Activated CD4-positive, alpha-beta memory T cell treated with anti-CD3 and anti-CD28 coated beads for 36 hours (primary cell): ENCODE results near the gene TOB1. TPM values are rescaled to one million over a fixed set of nuclear protein-coding genes. Genes with fewer than 3 reads are reported as not detected.
A peak's percentile ranks its signal among the peaks of the same experiment; 100 is the strongest.

Source experiments
- CTCF ChIA-PET: fragments of 350-600 bp; sonication (Branson Sonifier 250); formaldehyde crosslinking; loops from one replicate; lab custom pipeline; 2021; ENCODE audit warnings: antibody characterized with exemption, inconsistent platforms; lab: Charles Lee
- POLR2A ChIA-PET: fragments of 350-600 bp; sonication (Branson Sonifier 250); formaldehyde crosslinking; loops from one replicate; lab custom pipeline; 2021; ENCODE audit warnings: antibody characterized with exemption; lab: Charles Lee
- DNase-seq: peaks from one replicate; pipeline ENCODE4 v3.0.0-alpha.2; 2020
- H3K27ac Mint-ChIP-seq: one replicate; pipeline ENCODE4 v1.8.0; 2021; ENCODE audit warnings: mixed read lengths
- H3K27me3 Mint-ChIP-seq: one replicate; pipeline ENCODE4 v1.8.0; 2021; ENCODE audit warnings: mixed read lengths
- H3K36me3 Mint-ChIP-seq: one replicate; pipeline ENCODE4 v1.8.0; 2021; ENCODE audit warnings: mixed read lengths
- H3K4me1 Mint-ChIP-seq: one replicate; pipeline ENCODE4 v1.8.0; 2021; ENCODE audit warnings: low read depth, mixed read lengths
- H3K4me3 Mint-ChIP-seq: one replicate; pipeline ENCODE4 v1.8.0; 2021; ENCODE audit warnings: mild to moderate bottlenecking, mixed read lengths
- H3K9me3 Mint-ChIP-seq: one replicate; pipeline ENCODE4 v1.8.0; 2021; ENCODE audit warnings: mixed read lengths
- intact Hi-C: fragments of 100-400 bp; cut with micrococcal nuclease; formaldehyde crosslinking; loops from one replicate; pipeline ENCODE4 v1.15.1; 2023
- total RNA-seq, 2 experiments: library from RNA; stranded (reverse); gene quantifications; one replicate each; pipeline ENCODE4 v1.2.3, GENCODE V29; 2021

Gene TOB1, protein sequence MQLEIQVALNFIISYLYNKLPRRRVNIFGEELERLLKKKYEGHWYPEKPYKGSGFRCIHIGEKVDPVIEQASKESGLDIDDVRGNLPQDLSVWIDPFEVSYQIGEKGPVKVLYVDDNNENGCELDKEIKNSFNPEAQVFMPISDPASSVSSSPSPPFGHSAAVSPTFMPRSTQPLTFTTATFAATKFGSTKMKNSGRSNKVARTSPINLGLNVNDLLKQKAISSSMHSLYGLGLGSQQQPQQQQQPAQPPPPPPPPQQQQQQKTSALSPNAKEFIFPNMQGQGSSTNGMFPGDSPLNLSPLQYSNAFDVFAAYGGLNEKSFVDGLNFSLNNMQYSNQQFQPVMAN
- total RNA-seq, result 10 to 100 TPM; 42.3 to 44.1 TPM

DNA sequence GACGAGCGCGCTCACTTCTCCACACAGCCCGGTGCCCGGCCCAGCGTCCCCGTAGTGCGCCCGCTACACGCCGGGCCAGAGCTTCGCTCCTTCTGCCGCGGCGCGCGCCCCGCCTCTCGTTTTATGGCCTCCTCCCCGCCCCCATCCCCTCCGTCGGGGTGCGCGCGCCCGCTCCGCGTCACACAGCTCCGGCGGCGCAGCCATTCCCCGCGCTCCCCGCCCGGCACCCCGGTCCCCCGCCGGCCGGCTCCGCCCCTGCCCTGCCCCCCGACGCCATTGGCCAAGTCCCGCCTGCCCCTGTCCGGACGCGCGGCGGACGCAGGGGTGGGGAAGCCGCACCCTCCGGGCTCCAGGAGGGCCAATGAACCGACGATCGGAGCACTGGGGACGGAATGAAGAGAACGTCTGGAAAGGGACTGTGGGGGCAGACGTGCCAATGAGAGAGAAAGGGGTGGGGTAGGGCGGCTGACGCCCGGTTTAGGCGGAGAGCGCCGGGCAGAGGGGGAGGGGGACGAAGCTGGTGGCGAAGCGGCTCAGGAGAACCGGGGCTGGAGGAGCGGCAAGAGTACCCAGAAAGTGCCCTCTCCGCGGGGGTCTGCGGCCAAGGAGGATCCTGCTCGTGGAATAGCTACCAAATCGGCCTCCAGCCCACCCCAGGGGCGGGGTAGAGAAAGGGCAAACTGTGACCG is at the start of gene TOB1:
TOB1 (minus strand) TSS at position 94 of the 689 bp plus-strand sequence. CDS start 2,337 bp downstream, outside the sequence.
- Mint-ChIP-seq H3K36me3 (peaks cover 19% of the 10 kb centered on the region), H3K27ac (peak within 1 kb of the TSS; percentile 99), H3K4me3 (peak within 1 kb of the TSS; percentile 100), H3K4me1 (peaks cover 44% of the 10 kb centered on the region), H3K9me3 (no peaks in the 10 kb centered on the region), H3K27me3 (no peaks in the 10 kb centered on the region)
- intact Hi-C loops, result loop anchor here (1.0 to 2.0 kb wide), 4 partner anchors 20 to 394 kb away; partner anchors contain the start of genes MBTD1 and UTP18
- DNase-seq, result peak; percentile 98
- POLR2A ChIA-PET, result interaction anchor here (0.6 to 4.1 kb wide), 35 partner anchors 9 to 1622 kb away, joined by 3 to 52 read pairs (median 4); partner anchors contain the start of genes LUC7L3, NME1, NME2 and SPAG9
- CTCF ChIA-PET, result interaction anchor here (1.0 to 9.4 kb wide), 6 partner anchors 13 to 287 kb away, joined by 3 to 153 read pairs (median 6); partner anchors contain the start of gene NME1

DNA sequence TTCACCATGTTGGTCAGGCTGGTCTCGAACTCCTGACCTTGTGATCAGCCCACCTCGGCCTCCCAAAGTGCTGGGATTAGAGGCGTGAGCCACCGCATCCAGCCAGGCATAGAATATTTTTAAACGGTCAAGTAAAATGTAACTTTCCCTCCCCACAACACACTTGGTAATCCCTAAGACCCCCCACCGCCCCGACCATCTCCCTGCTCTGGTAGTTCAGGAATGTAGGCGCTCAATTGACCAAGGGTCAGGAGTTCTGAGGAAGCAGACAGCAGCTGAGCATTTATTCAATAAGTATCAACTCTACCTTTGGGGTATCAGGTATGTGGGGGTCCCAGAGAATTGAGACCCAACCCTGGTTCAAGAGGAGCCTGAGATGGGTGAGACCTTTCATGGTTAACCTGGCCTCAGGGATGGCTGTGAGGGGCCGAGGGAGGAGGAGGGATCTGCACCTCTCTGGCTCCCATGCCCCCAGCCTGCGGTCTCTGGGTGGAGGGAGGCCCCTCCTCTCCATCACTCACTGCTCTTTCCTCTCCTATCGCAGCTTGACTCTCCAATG is 48.4 kb upstream of the TOB1 start:
- no peak overlapping the region for H3K27ac Mint-ChIP-seq
- ChIA-PET CTCF (interaction anchor here (1.2 kb wide), 2 partner anchors 47 to 51 kb away, joined by 3 to 4 read pairs; no protein-coding TSS in a partner anchor), POLR2A (interaction anchor here (1.7 kb wide), 1 partner anchor 48 kb away, joined by 7 read pairs; the partner anchor contains the start of gene TOB1)
- no peaks in the 10 kb centered on the region for H3K9me3 Mint-ChIP-seq
- DNase-seq, result no peak
- intact Hi-C loops, result no loop called here
- no peak overlapping the region for H3K4me3 Mint-ChIP-seq
- peaks cover 53% of the 10 kb centered on the region for H3K4me1 Mint-ChIP-seq
- no peaks in the 10 kb centered on the region for H3K36me3 Mint-ChIP-seq
- H3K27me3 Mint-ChIP-seq, result no peaks in the 10 kb centered on the region

DNA sequence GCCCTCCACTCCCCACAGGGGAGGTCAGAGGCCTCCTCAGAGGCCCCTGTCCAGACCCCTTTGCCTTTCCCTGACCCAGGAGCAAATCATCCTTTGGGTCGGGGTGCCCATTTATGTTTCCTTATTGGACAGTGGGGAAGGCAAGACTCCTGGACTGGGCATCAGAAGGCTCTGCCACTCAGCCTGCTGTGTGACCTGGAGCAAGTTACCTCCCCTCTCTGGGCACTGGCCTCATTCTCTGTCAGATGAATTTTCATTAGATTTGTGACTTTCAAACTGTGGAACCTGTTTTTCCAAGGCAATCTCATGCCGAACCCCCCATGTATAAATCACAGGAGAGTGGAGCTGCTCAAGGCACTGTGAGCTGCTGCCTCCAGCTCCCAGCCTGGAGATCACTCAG is 47.0 kb upstream of the TOB1 start:
- no peaks in the 10 kb centered on the region for H3K36me3 Mint-ChIP-seq
- intact Hi-C loops, result no loop called here
- peaks cover 55% of the 10 kb centered on the region for H3K4me1 Mint-ChIP-seq
- no peak overlapping the region for H3K4me3 Mint-ChIP-seq
- CTCF ChIA-PET, result no interaction called here
- POLR2A ChIA-PET, result interaction anchor here (1.5 kb wide), 1 partner anchor 47 kb away, joined by 4 read pairs; the partner anchor contains the start of gene TOB1
- H3K9me3 Mint-ChIP-seq, result no peaks in the 10 kb centered on the region
- no peak for DNase-seq
- no peak overlapping the region for H3K27ac Mint-ChIP-seq
- no peaks in the 10 kb centered on the region for H3K27me3 Mint-ChIP-seq

DNA sequence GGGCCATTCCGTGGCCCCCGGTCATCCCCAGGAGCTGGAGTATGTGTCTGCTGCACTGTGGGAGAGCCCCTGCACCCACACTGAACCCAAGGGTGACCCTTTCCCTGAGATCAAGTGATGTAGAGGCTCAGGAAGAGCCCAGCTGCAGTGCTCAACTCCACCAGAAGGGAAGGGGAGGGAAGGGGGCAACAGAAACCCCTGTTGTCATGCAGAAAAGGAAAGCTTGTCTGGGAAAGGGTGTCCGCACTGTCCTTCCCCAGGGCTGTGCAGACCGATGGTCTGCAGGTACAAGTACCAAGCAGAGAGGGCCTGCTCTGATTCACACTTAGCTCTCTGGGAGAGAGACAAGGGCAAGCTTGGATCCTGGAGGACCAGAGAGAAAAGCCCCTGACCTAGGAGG is 45.7 kb upstream of the TOB1 start:
- CTCF ChIA-PET, result interaction anchor here (0.7 to 2.1 kb wide), 4 partner anchors 13 to 70 kb away, joined by 3 to 5 read pairs (median 3); no protein-coding TSS in a partner anchor
- intact Hi-C loops, result loop anchor here (2.0 kb wide), 2 partner anchors 25 to 33 kb away; no protein-coding TSS in a partner anchor
- Mint-ChIP-seq H3K27ac (no peak overlapping the region), H3K36me3 (no peaks in the 10 kb centered on the region), H3K27me3 (no peaks in the 10 kb centered on the region), H3K9me3 (no peaks in the 10 kb centered on the region), H3K4me1 (peaks cover 62% of the 10 kb centered on the region), H3K4me3 (no peak overlapping the region)
- DNase-seq, result no peak
- POLR2A ChIA-PET, result interaction anchor here (1.0 to 4.0 kb wide), 2 partner anchors 46 to 59 kb away, joined by 3 to 44 read pairs; partner anchors contain the start of gene TOB1

DNA sequence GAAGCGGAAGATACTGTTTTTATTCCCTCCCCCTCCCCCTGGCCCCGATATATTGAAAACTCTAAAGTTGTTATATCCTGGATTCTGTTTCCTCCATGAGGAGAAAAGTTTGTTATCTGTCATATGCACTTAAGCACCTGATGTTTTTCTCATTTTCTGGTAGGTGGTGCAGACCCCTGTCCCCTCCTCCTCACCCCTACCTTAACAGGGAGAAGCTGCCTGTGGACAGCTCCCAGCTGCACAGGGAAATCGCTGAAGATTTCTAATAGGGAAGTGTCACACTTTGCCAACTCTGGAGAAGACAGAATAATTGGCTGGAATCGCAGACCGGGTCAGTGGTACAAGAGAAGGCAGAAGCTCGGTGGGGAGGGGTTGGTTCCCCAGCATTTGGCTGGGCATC is 45.3 kb upstream of the TOB1 start:
- ChIA-PET POLR2A (interaction anchor here (1.0 to 4.0 kb wide), 2 partner anchors 45 to 59 kb away, joined by 3 to 44 read pairs; partner anchors contain the start of gene TOB1), CTCF (interaction anchor here (0.7 to 2.1 kb wide), 3 partner anchors 46 to 69 kb away, joined by 3 to 5 read pairs (median 3); no protein-coding TSS in a partner anchor)
- Mint-ChIP-seq H3K27ac (peak overlapping the region; percentile 74), H3K9me3 (no peaks in the 10 kb centered on the region), H3K4me1 (peaks cover 58% of the 10 kb centered on the region), H3K36me3 (no peaks in the 10 kb centered on the region), H3K27me3 (no peaks in the 10 kb centered on the region), H3K4me3 (no peak overlapping the region)
- intact Hi-C loops, result loop anchor here (2.0 kb wide), 2 partner anchors 25 to 33 kb away; no protein-coding TSS in a partner anchor
- DNase-seq, result no peak

DNA sequence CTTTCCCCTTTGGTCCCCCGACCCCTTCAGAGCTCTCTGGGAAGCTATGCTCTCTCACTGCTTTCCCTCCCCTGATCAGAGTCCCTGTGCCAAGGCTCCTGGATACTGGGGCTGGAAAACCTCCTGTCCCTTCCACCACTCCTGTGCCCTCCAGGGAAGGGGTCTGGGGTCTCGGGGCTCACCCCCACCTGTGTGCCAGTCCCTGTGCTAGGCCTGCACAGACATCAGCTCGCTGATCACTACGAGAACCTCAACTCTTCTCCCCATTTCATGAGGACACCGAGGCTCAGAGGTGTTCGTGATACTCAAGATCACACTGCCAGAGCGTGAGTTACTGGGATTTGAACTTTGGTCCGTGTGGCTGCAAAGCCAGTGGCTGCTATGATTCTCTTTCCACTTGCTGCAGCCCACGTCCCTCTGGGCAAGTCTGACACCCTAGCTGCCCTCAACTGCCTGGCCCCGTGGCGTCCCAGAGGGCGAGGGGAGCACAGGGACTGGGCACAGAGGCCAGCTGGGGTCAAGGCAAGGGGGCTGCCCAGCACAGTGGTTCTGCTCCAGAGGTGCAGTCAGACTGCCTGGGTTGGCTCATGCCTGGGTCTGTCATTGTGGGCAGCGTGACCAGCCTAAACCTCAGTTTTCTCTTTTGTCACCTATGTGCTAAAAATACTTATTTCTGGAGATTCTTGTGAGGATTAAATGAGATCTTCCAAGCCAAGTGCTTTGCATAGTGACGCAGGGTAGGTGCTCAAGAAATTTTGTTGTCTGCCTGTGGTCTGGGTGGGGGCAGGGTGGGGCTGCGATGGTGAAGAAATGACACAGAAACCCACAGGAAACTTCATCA is 43.8 kb upstream of the TOB1 start:
- peak; percentile 93 for DNase-seq
- no peaks in the 10 kb centered on the region for H3K9me3 Mint-ChIP-seq
- H3K27me3 Mint-ChIP-seq, result no peaks in the 10 kb centered on the region
- intact Hi-C loops, result loop anchor here (1.0 to 2.0 kb wide), 5 partner anchors 9 to 43 kb away; no protein-coding TSS in a partner anchor
- no peak overlapping the region for H3K4me3 Mint-ChIP-seq
- CTCF ChIA-PET, result interaction anchor here (0.6 to 1.0 kb wide), 3 partner anchors 23 to 214 kb away, joined by 3 read pairs; no protein-coding TSS in a partner anchor
- H3K27ac Mint-ChIP-seq, result peak overlapping the region; percentile 74
- POLR2A ChIA-PET, result interaction anchor here (0.6 to 4.0 kb wide), 3 partner anchors 31 to 44 kb away, joined by 3 to 44 read pairs (median 8); partner anchors contain the start of gene TOB1
- peaks cover 55% of the 10 kb centered on the region for H3K4me1 Mint-ChIP-seq
- H3K36me3 Mint-ChIP-seq, result no peaks in the 10 kb centered on the region

DNA sequence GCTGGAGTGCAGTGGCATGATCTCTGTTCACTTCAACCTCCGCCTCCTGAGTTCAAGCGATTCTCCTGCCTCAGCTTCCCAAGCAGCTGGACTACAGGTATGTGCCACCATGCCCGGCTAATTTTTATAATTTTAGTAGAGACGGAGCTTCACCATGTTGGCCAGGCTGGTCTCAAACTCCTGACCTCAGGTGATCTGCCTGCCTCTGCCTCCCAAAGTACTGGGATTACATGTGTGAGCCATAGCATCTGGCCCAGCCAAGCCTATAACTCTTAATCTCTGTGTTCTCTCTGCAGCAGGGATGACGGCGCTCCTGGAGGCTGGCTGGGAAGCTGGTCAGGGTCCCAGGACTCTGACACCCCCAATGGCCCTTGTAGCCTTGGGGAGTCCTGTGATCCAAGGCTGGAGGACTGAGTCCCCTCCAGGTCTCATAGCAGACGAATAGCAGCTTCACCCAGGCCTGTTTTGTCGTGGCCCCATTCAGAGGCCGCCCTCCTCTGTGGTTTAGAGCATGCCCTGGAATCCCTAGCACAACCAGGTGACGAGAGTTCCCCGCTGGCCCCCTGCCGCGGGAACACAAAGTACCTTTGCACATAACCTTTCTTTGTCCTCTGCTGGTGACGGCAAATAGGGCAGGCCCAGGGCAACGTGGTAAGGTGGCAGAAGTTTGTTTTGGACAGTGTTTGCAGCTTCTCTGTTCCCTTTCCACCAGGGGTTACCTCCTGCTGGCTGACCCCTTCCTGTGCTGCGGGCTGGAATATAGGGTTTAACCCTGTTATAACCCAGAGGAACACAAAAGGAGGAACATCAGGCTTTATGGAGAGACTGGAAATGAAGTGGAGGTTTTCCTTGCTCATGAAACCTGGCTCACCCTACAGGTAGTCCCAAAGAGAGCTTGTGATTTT is 43.0 kb upstream of the TOB1 start:
- POLR2A ChIA-PET, result interaction anchor here (0.6 to 4.0 kb wide), 3 partner anchors 32 to 43 kb away, joined by 3 to 44 read pairs (median 8); partner anchors contain the start of gene TOB1
- Mint-ChIP-seq H3K4me1 (peaks cover 54% of the 10 kb centered on the region), H3K27me3 (no peaks in the 10 kb centered on the region), H3K36me3 (no peaks in the 10 kb centered on the region), H3K27ac (peak overlapping the region; percentile 74), H3K9me3 (no peaks in the 10 kb centered on the region), H3K4me3 (no peak overlapping the region)
- CTCF ChIA-PET, result interaction anchor here (1.0 kb wide), 2 partner anchors 22 to 37 kb away, joined by 3 read pairs; no protein-coding TSS in a partner anchor
- DNase-seq, result peak; percentile 61
- intact Hi-C loops, result no loop called here

DNA sequence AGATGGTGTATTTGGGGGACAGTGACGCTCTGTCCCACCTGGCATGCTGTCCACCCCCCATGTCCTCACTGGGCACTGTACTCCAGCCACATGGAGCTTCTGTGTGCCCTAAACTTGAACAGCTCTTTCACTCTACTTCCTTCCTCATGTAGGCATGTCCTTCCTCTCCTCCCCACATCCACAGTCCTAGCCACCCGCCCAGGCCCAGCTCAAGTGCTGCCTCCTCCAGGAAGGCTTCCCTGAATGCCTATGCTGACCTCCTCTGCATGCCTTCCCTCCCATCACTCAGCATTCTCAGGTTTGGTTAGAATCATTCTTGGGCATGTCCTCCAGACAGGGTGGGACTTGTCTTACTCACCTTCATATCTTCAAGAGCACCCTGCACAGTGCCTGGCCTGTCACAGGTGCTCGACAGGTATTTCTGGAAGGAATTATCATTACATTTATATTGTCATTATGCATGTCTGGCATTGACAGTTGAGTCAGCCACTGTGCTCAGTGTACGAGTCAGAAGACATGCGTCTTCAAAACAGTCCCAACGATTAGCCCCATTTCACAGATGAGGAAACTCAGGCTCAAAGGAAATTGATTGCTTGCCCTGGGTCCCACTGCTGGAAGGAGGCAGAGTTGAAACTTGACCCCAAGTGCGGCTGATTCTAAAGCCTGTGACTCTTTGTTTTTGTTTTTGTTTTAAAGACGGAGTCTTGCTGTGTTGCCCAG is 42.1 kb upstream of the TOB1 start:
- peaks cover 57% of the 10 kb centered on the region for H3K4me1 Mint-ChIP-seq
- intact Hi-C loops, result no loop called here
- H3K36me3 Mint-ChIP-seq, result no peaks in the 10 kb centered on the region
- no peak for DNase-seq
- no peak overlapping the region for H3K4me3 Mint-ChIP-seq
- H3K9me3 Mint-ChIP-seq, result no peaks in the 10 kb centered on the region
- ChIA-PET CTCF (interaction anchor here (1.2 kb wide), 1 partner anchor 56 kb away, joined by 4 read pairs; no protein-coding TSS in a partner anchor), POLR2A (interaction anchor here (0.7 kb wide), 1 partner anchor 42 kb away, joined by 3 read pairs; the partner anchor contains the start of gene TOB1)
- no peaks in the 10 kb centered on the region for H3K27me3 Mint-ChIP-seq
- H3K27ac Mint-ChIP-seq, result peak overlapping the region; percentile 1

DNA sequence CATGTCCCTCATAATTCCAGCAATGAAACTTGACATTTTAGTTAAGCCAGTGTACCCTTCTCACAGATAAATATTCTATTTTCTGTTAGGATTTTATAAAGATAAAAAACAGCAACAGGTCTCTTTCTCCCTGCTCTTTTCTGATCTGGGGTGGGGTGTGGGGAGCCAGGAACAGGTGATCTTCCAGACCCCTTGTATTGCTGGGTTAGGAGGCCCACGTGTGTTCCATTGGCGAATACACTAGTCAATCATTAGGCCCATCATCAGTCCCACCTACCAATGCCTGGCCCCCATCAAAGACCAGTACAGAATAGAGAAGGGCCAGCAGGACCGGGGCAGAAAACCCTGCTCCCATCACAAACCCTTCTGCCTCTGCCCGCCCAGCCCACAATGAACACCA is 40.3 kb upstream of the TOB1 start:
- intact Hi-C loops, result no loop called here
- POLR2A ChIA-PET, result interaction anchor here (5.7 kb wide), 1 partner anchor 40 kb away, joined by 38 read pairs; the partner anchor contains the start of gene TOB1
- no peaks in the 10 kb centered on the region for H3K27me3 Mint-ChIP-seq
- H3K4me3 Mint-ChIP-seq, result no peak overlapping the region
- no peak for DNase-seq
- no peaks in the 10 kb centered on the region for H3K36me3 Mint-ChIP-seq
- no peaks in the 10 kb centered on the region for H3K9me3 Mint-ChIP-seq
- CTCF ChIA-PET, result interaction anchor here (1.7 kb wide), 1 partner anchor 44 kb away, joined by 5 read pairs; no protein-coding TSS in a partner anchor
- H3K4me1 Mint-ChIP-seq, result peaks cover 64% of the 10 kb centered on the region
- H3K27ac Mint-ChIP-seq, result no peak overlapping the region
